Camera-type eye (tissue), 1 donor: Measurements from ENCODE around the gene ABCC4. TPM values are rescaled to one million over a fixed set of nuclear protein-coding genes. Genes with fewer than 3 reads are reported as not detected.

Source experiments
- total RNA-seq: library from RNA; depleted of rRNA; stranded (reverse); fragments of >200 nt; gene quantifications from one replicate; pipeline ENCODE4 v1.2.3, GENCODE V29; 2014

ABCC4 gene, protein sequence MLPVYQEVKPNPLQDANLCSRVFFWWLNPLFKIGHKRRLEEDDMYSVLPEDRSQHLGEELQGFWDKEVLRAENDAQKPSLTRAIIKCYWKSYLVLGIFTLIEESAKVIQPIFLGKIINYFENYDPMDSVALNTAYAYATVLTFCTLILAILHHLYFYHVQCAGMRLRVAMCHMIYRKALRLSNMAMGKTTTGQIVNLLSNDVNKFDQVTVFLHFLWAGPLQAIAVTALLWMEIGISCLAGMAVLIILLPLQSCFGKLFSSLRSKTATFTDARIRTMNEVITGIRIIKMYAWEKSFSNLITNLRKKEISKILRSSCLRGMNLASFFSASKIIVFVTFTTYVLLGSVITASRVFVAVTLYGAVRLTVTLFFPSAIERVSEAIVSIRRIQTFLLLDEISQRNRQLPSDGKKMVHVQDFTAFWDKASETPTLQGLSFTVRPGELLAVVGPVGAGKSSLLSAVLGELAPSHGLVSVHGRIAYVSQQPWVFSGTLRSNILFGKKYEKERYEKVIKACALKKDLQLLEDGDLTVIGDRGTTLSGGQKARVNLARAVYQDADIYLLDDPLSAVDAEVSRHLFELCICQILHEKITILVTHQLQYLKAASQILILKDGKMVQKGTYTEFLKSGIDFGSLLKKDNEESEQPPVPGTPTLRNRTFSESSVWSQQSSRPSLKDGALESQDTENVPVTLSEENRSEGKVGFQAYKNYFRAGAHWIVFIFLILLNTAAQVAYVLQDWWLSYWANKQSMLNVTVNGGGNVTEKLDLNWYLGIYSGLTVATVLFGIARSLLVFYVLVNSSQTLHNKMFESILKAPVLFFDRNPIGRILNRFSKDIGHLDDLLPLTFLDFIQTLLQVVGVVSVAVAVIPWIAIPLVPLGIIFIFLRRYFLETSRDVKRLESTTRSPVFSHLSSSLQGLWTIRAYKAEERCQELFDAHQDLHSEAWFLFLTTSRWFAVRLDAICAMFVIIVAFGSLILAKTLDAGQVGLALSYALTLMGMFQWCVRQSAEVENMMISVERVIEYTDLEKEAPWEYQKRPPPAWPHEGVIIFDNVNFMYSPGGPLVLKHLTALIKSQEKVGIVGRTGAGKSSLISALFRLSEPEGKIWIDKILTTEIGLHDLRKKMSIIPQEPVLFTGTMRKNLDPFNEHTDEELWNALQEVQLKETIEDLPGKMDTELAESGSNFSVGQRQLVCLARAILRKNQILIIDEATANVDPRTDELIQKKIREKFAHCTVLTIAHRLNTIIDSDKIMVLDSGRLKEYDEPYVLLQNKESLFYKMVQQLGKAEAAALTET (N-terminal part only)
- 16.3 TPM for total RNA-seq

DNA sequence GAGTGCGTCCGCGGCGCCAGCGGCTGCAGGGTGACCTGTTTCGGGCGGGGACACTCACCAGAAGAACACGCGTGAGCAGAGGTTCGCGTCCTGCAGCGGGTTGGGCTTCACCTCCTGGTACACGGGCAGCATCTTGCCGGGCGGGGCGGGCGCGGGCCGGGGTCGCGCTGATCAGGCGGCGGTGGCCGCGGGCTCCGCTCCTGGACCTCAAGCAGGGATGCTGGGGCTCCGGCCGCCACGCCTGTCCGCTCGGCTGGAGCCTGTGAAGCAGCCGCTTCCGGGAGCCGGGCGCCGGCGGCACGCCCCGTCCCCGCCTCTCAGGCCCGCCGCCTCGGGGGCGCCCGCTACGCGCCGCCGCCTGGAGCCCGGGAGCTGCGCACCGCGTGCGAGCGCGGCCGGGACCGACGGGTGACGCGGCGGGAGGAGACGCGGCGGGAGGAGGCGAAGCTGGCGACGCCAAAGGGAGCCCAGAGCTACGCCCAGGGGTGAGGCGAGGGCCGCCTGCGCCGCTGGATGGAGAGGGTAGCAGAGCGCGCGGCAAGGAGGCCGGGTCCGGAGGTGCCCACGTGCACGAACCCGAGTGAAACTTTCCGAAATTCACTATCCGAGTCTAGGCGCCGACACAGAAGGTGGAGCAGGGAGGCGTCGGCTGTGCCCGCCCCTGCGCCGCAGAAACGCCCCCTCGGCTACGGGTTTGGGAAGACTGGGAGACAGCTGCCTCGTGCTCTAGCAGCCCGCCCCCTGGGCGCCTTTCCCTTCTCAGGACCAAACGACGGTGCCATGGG, at the start of gene ABCC4:
Gene ABCC4, minus strand, starts transcription at position 269 of the 785 bp plus-strand sequence. Its CDS starts 137 bp downstream, at position 132.

